Natural killer cell (primary cell): ENCODE measurements around the gene FBXW12. TPM values are rescaled to one million over a fixed set of nuclear protein-coding genes. Genes with fewer than 3 reads are reported as not detected.

ENCODE experiments used
- ATAC-seq, 3 donors: fragments of 150-1000 bp in 2 of 3; fragments of 200-7000 bp in 1 of 3; cut with Tn5 transposase; 1 replicate in 1 of 3; 2 replicates in 2 of 3; pipeline ENCODE4 v1.10.0; 2021; ENCODE audit warnings: mild to moderate bottlenecking in 2 of 3, moderate library complexity in 2 of 3
- DNase-seq, 2 donors: peaks; one replicate each; pipeline versions ENCODE4 v3.0.0 to v3.0.0-alpha.2; 2013 to 2021; ENCODE audit warnings: mixed read lengths in 1 of 2
- H3K27ac ChIP-seq: one replicate; pipeline ENCODE4 v1.5.1; 2013; ENCODE audit warnings: mild to moderate bottlenecking, low read length
- H3K27me3 ChIP-seq: one replicate; pipeline ENCODE4 v1.6.1; 2013; ENCODE audit warnings: low read length; ENCODE audit not compliant: control insufficient read depth, insufficient read depth
- H3K36me3 ChIP-seq: one replicate; pipeline ENCODE4 v1.6.1; 2013; ENCODE audit warnings: low read length; ENCODE audit not compliant: control insufficient read depth, insufficient read depth
- H3K4me1 ChIP-seq: one replicate; pipeline ENCODE4 v1.6.1; 2013; ENCODE audit warnings: low read length; ENCODE audit not compliant: control insufficient read depth, insufficient read depth
- H3K4me3 ChIP-seq: one replicate; pipeline ENCODE4 v1.5.1; 2013; ENCODE audit warnings: low read length
- H3K9me3 ChIP-seq: one replicate; pipeline ENCODE4 v1.6.1; 2013; ENCODE audit warnings: low read length; ENCODE audit not compliant: control insufficient read depth, insufficient read depth
- H3K27ac Mint-ChIP-seq, 2 donors: one replicate each; pipeline ENCODE4 v1.8.0; 2022; ENCODE audit warnings: mild to moderate bottlenecking in 2 of 2, mixed read lengths in 2 of 2, moderate library complexity in 1 of 2
- H3K27me3 Mint-ChIP-seq, 2 donors: one replicate each; pipeline ENCODE4 v1.8.0; 2022; ENCODE audit warnings: low read depth in 2 of 2, mixed read lengths in 2 of 2
- H3K36me3 Mint-ChIP-seq: one replicate; pipeline ENCODE4 v1.8.0; 2022; ENCODE audit warnings: mixed read lengths
- H3K4me1 Mint-ChIP-seq, 2 donors: one replicate each; pipeline ENCODE4 v1.8.0; 2022; ENCODE audit warnings: mixed read lengths in 2 of 2
- H3K4me3 Mint-ChIP-seq: one replicate; pipeline ENCODE4 v1.8.0; 2022; ENCODE audit warnings: mild to moderate bottlenecking, moderate library complexity, mixed read lengths
- H3K9me3 Mint-ChIP-seq, 2 donors: one replicate each; pipeline ENCODE4 v1.8.0; 2022; ENCODE audit warnings: mixed read lengths in 2 of 2
- CTCF ChIP-seq: fragments of 200-600 bp; IDR thresholded peaks from one replicate; pipeline ENCODE4 v1.8.0; 2022; ENCODE audit warnings: antibody characterized with exemption
- WGBS: methylation state at CpG from one replicate; pipeline ENCODE4 v1.1.7; 2013; ENCODE audit warnings: missing lambda C conversion rate; ENCODE audit not compliant: insufficient coverage; 5-methylcytosine and 5-hydroxymethylcytosine counted together
- intact Hi-C: fragments of 100-400 bp; cut with micrococcal nuclease; formaldehyde crosslinking; loops from one replicate; pipeline ENCODE4 v1.14.2; 2022
- total RNA-seq, 4 donors: library from RNA; stranded (reverse); fragments of 120-200 nt in 1 of 4; gene quantifications; one replicate each; pipeline versions ENCODE4 v1.2.3 to v1.2.4, GENCODE V29; 2013 to 2022

The FBXW12 gene
- total RNA-seq, 3 donors from 2014 or later (not counting 1 experiment from before 2014, with no cell fraction given): 0.25 TPM; not detected in 2

- peaks cover 11% of the 10 kb centered on the region for H3K36me3 ChIP-seq
- H3K27ac ChIP-seq: no peak overlapping the region
- H3K4me3 Mint-ChIP-seq: no peak overlapping the region
- no peaks in the 10 kb centered on the region for H3K9me3 Mint-ChIP-seq
- WGBS: 94% methylated on average over 4 of the region's 4 CpGs
- intact Hi-C loops: no loop called here
- peaks cover 16 to 38% of the 10 kb centered on the region in 2 donors for H3K4me1 Mint-ChIP-seq
- no peak for DNase-seq
- no peaks in the 10 kb centered on the region for H3K9me3 ChIP-seq
- no peaks in the 10 kb centered on the region for H3K36me3 Mint-ChIP-seq
- H3K4me1 ChIP-seq: peaks cover 53% of the 10 kb centered on the region
- H3K27me3 ChIP-seq: no peaks in the 10 kb centered on the region
- H3K4me3 ChIP-seq: no peak overlapping the region
- TF ChIP-seq CTCF: no peak
- H3K27me3 Mint-ChIP-seq: no peaks in the 10 kb centered on the region
- H3K27ac Mint-ChIP-seq: no peak overlapping the region
- ATAC-seq: no peak
These were observed 63.2 kb downstream of the FBXW12 start for GRCh38 chr3:48435223-48435595.

DNA sequence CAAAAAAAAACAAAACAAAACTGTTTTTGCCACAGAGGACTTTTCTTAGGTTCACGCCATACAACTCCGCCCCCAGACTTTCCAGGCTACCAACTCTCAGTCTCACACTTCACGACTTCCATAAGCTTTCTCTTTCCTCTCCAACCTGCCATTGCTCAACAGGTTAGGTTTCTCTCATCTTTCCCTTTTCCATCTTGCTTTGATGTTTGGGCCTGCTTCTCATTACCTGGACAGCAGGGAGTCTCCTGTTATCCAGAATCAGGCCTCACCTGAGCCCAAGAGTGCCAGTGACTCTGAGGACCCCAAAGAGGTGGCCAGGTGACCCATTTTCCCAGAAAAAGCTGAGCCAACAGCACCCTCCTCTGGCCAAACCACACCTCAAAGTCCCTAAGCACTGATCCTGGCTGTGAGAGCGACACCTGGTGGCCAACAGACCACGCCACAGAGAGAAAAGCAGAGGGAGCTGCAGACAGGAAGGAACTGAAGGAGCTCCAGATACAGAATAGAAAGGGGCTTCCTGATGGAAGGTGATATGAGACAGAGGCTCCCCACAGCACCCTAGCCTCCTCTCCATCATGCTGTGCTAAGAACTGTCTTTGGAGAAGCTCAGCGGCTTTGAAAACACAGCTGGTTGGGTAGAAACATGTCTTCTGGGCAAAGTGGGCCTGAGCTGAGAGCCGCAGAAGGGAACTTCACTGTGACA is 63.9 kb downstream of the FBXW12 start:
- ATAC-seq (peak; percentile 35 to 52 (median 37)), DNase-seq (peak; percentile 79 to 96)
- H3K4me3 ChIP-seq: no peak overlapping the region
- peak overlapping the region; percentile 16 for H3K27ac ChIP-seq
- Mint-ChIP-seq H3K4me3 (no peak overlapping the region), H3K36me3 (no peaks in the 10 kb centered on the region), H3K9me3 (no peaks in the 10 kb centered on the region), H3K4me1 (peaks cover 19 to 38% of the 10 kb centered on the region in 2 donors), H3K27me3 (no peaks in the 10 kb centered on the region), H3K27ac (no peak overlapping the region)
- intact Hi-C loops: loop anchor here (1.0 kb wide), 4 partner anchors 35 to 204 kb away; no protein-coding TSS in a partner anchor
- no peaks in the 10 kb centered on the region for H3K9me3 ChIP-seq
- TF ChIP-seq CTCF: peak; percentile 94
- H3K36me3 ChIP-seq: peaks cover 11% of the 10 kb centered on the region
- 48% methylated on average over 7 of the region's 7 CpGs for WGBS
- H3K27me3 ChIP-seq: no peaks in the 10 kb centered on the region
- peaks cover 56% of the 10 kb centered on the region for H3K4me1 ChIP-seq

- no peaks in the 10 kb centered on the region for H3K9me3 Mint-ChIP-seq
- H3K4me3 Mint-ChIP-seq: no peak overlapping the region
- 89% methylated on average over 1 of the region's 1 CpG for WGBS
- H3K4me1 Mint-ChIP-seq: peaks cover 24 to 35% of the 10 kb centered on the region in 2 donors
- Histone ChIP-seq H3K36me3 (peaks cover 11% of the 10 kb centered on the region), H3K4me3 (no peak overlapping the region), H3K9me3 (no peaks in the 10 kb centered on the region), H3K4me1 (peaks cover 60% of the 10 kb centered on the region), H3K27ac (peak overlapping the region; percentile 16), H3K27me3 (no peaks in the 10 kb centered on the region)
- H3K36me3 Mint-ChIP-seq: no peaks in the 10 kb centered on the region
- intact Hi-C loops: loop anchor here (1.0 kb wide), 4 partner anchors 35 to 204 kb away; no protein-coding TSS in a partner anchor
- DNase-seq (no peak), ATAC-seq (no peak)
- H3K27me3 Mint-ChIP-seq: no peaks in the 10 kb centered on the region
- TF ChIP-seq CTCF: no peak
- H3K27ac Mint-ChIP-seq: no peak overlapping the region
These were observed 64.4 kb downstream of the FBXW12 start for GRCh38 chr3:48436477-48436787.

DNA sequence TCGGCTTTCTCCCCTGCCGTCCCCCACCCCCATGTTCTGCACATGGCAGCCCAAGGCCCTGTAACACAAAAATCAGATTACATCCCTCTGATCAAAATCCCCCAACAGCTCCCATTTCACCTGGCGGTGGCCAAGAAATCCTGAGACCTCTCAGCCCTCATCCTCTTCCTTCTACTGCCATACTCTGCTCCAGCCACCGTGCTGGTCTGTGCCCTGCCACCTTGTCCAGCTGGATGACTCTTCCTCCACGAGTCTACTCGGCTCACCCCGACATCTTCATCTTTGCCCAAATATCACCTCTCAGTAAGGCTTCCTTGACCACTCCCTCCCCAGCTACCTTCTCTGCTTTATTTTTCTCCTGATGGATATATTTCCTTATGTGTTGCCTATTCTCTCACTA is 64.8 kb downstream of the FBXW12 start:
- no peak overlapping the region for H3K4me3 Mint-ChIP-seq
- Histone ChIP-seq H3K9me3 (no peaks in the 10 kb centered on the region), H3K4me3 (no peak overlapping the region), H3K27ac (no peak overlapping the region), H3K27me3 (no peaks in the 10 kb centered on the region), H3K4me1 (peaks cover 60% of the 10 kb centered on the region), H3K36me3 (peaks cover 11% of the 10 kb centered on the region)
- TF ChIP-seq CTCF: no peak
- no peak for DNase-seq
- H3K27me3 Mint-ChIP-seq: no peaks in the 10 kb centered on the region
- peaks cover 28 to 35% of the 10 kb centered on the region in 2 donors for H3K4me1 Mint-ChIP-seq
- intact Hi-C loops: loop anchor here (1.0 kb wide), 4 partner anchors 36 to 205 kb away; no protein-coding TSS in a partner anchor
- no peak overlapping the region for H3K27ac Mint-ChIP-seq
- WGBS: 92% methylated on average over 7 of the region's 7 CpGs
- no peaks in the 10 kb centered on the region for H3K36me3 Mint-ChIP-seq
- H3K9me3 Mint-ChIP-seq: no peaks in the 10 kb centered on the region
- no peak for ATAC-seq
